NCI-H510A (cell line): ENCODE data around the gene MED13L.
"Not testable (repeated sequence)": the region's sequence is repeated elsewhere in the genome, so short reads cannot be mapped to it uniquely, and the experiment has no call there.

Experiments
- DNase-seq: peaks from one replicate; lab custom pipeline; 2025; lab: John Stamatoyannopoulos, UW

MED13L gene

DNA sequence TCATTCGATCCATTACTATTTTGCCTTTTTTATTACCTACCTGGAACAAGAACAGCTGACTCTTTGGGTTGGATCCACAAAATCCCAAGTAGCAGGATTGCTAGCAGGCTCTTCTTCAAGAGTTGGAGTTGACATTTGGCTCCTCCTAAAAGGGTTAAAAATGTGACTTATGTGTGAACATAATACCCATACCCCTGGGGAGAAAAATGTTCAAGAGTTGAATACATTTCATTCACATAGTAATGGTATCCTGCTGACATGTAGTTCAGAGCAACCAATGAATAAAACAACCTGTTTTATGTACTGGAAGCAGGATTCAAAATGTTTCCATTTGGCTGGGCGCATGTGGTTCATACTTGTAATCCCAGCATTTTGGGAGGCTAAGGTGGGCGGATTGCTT lies 264.7 kb downstream of the MED13L start:
- no peak for DNase-seq

DNA sequence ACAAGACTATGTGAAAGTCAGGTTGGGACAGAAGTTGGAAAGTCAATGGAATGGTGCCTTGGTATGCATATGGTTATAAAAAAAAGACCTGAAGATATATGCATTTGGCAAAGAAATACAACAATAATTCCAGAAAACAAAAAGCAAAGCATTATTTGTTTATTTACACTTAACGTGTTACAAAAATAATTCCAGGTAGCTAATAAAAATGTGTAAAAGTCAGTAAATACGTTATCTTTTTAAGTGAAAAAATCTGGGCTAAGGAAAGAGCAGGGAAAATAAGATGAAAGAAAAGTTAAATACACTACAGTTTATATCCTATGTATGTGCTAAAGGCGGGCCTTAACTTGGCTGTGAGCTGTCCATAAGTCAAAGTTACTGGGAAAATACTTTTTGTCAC lies 266.3 kb downstream of the MED13L start:
- no peak for DNase-seq

DNA sequence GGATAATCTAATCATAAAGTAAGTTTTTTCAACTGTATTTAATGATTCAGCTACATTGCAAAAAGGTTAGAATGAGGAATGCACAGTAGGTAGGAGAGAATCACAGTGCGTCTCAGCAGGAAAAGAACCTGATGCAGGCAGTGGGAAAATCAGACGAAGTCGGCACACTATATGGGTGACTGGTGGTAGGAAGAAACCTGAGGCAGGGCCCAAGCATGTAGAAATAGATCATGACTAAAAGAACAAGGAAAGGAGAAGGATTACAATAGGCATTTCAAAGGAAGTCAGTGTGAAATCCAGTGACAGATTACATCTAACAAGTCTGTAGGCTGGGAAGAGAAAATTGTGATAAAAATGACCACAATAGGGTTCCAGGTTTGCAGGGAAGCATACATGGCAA lies 267.0 kb downstream of the MED13L start:
- no peak for DNase-seq

- DNase-seq, result no peak
These were observed 267.7 kb downstream of the MED13L start for GRCh38 chr12:116009805-116010204.

- no peak for DNase-seq
These were observed 271.4 kb downstream of the MED13L start for GRCh38 chr12:116006141-116006540.

GRCh38 chr12:116002890-116003536 lies 274.5 kb downstream of the MED13L start:
- DNase-seq, result no peak

GRCh38 chr12:116000252-116000651 lies 277.2 kb downstream of the MED13L start:
- no peak for DNase-seq

DNA sequence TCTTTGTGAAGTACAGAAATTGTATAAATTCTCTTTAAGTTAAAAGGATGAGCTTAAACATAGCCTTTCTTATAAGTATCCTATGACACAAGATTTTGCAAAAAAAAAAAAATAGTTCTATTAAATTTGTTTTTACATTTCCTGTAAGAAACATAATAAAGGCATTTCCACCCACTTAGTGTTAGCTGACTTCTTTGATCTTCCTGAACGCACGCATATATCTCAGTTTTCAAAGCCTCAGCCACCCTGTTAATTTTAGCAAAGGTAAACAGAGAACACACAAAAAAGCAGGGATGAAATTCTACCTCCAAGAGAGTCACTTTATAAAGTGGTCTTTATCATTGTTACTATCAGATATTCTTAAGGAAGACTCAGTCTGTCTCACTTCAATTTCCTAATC lies 277.9 kb downstream of the MED13L start:
- no peak for DNase-seq

DNA sequence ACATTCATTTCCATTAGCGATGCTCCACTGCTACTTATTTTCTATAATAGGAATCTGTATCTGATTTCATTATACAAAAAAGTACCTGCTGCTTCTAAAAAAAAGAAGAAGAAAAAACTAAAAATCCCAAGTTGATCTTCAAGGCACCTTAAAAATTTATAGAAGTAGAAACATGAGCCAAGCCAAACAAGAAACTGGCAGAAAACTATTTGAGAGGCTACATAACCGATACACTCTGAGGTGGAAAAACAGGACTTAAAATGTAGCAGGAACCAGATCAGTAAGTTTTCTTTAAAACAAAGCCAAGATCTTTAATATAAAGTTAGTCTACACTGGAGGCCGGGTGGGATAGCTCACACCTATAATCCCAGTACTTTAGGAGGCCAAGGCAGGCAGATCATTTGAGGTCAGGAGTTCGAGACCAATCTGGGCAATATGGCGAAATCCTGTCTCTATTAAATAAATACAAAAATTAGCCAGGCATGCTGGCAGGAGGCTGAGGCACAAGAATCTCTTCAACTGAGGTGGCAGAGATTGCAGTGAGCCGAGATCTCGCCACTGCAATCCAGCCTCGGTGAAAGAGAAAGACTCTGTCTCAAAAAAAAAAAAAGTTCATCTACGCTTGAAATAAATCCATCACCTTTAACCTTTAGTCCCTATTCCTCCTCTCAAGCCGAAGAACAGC lies 278.6 kb downstream of the MED13L start:
- no peak for DNase-seq

- no peak for DNase-seq
These were observed 279.3 kb downstream of the MED13L start for GRCh38 chr12:115998119-115998633.

DNA sequence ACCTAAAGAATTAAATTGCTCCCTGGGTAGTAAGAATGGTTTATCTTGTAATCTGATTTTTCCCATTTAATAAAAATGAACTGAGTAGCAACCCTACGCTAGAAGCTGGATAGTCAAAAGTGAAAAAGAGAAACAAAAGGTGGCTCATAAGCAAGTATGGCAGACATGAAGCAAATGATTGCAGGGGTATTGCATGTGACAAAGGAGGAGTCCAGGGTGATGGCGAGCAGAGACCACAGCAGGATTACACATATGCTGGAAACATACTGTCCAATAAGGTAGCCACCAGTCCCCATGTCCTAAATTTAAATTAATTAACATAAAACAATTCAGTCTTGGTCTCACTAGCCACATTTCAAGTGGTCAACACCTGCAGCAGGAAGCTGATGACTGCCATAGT lies 283.8 kb downstream of the MED13L start:
- no peak for DNase-seq

- no peak for DNase-seq
These were observed 287.3 kb downstream of the MED13L start for GRCh38 chr12:115990241-115990640.

GRCh38 chr12:115988625-115989563 lies 288.6 kb downstream of the MED13L start:
- no peak for DNase-seq

GRCh38 chr12:115988212-115988611 lies 289.3 kb downstream of the MED13L start:
- DNase-seq, result no peak

DNA sequence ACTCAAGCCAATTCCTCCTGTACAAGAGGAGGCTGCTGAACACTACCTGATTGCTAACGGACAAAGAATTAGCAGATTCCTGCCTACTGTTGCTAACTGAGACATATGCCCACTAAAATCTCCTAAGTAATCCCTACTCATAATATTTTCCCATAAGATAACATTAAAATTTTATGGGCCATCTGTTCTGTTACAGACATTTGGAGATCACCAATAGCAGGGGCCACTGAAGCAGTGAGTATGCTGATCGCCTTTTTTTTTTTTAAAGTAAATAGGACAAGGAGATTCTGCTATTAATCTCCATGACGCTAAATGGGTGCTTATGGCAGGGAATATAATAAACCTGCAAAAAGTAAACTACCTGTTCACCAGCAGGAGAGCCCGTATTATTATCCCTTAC lies 292.9 kb downstream of the MED13L start:
- no peak for DNase-seq

- no peak for DNase-seq
These were observed 294.2 kb downstream of the MED13L start for GRCh38 chr12:115983226-115983798.

DNA sequence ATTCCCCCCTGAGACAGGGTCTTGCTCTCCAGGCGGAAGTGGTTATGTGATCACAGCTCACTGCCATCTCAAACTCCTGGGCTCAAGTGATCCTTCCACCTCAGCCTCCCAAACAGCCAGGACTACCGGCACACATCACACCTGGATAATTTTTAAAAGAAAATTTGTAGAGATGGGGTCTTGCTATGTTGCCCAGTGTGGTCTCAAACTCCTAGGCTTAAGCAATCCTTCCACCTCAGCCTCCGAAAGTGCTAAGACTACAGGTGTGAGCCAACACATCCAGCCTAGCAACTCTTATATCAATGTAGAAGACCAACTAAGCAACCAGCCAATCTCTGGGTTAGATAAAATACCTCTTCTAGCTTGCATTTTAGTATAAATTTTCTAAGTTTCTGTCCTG lies 297.2 kb downstream of the MED13L start:
- DNase-seq, result no peak

DNA sequence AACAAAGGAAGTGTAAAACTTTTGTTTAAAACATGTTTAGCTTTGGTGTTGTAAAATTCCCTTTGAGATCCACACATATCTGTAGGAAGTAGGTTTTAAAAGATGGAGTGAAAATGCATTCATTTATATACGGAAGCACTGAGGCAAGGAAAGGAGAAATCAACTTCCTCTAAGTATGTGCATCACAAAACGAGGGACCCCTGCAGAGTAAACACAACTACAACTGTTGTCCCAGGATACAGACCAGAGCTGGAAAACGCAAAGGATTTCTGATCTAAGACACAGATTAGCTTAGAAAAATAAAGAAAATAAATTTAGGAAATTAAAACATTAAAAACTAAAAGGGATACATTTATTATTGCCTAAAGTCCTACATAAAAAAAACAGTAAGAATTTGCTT lies 297.6 kb downstream of the MED13L start:
- DNase-seq, result no peak

GRCh38 chr12:115979351-115979750 lies 298.1 kb downstream of the MED13L start:
- no peak for DNase-seq

GRCh38 chr12:115976829-115977228 lies 300.7 kb downstream of the MED13L start:
- DNase-seq, result not testable (repeated sequence)

DNA sequence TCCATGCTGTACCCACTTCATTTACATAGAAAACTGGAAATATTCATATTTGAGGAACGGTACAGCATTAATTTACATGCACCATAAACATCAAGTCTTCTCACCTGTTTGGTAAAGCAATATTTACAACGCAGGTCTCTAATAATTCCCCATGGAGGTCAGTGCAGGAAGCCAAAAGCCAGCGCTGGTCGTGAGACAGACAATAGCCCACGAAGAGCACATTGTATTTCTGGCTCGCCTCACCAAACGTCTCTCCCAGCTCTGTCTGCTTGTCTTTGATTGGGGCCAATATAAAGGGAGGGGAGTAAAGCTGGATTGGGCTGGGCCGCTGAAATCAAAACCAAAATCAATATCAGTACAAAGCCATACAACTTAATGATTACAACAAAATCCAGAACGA lies 302.1 kb downstream of the MED13L start:
- no peak for DNase-seq
